ENCODE data around the gene OR6Q1.

The OR6Q1 gene

GRCh38 chr11:58023435-58023931, 7.3 kb upstream of the OR6Q1 start, which contains the start of gene OR9Q1:
OR9Q1 (plus strand) TSS chr11:58023881; CDS start chr11:58179445, 155,564 bp downstream.
- no peak within 1 kb of the TSS for H3K27ac ChIP-seq (ENCODE audit: low read depth, low read length)
- no peaks in the 10 kb centered on the region for H3K36me3 ChIP-seq (ENCODE audit: insufficient read depth, low read length)
- no peaks in the 10 kb centered on the region for H3K4me1 ChIP-seq (ENCODE audit: insufficient read depth, low read length)
- no peaks in the 10 kb centered on the region for H3K9me3 ChIP-seq (ENCODE audit: low read length)
- H3K27me3 ChIP-seq (ENCODE audit: control insufficient read depth in 1 of 2, insufficient read depth in 2 of 2, low read length in 2 of 2), result no peaks in the 10 kb centered on the region
- no peak within 1 kb of the TSS for H3K4me3 ChIP-seq (ENCODE audit: low read depth in 1 of 2, low read length in 2 of 2)
- no peak within 1 kb of the TSS for H3K9ac ChIP-seq (ENCODE audit: low read length)

GRCh38 chr11:58024601-58025091, 6.1 kb upstream of the OR6Q1 start:
- Histone ChIP-seq H3K27me3 (ENCODE audit: control insufficient read depth in 1 of 2, insufficient read depth in 2 of 2, low read length in 2 of 2) (no peaks in the 10 kb centered on the region), H3K27ac (ENCODE audit: low read depth, low read length) (no peak overlapping the region), H3K9me3 (ENCODE audit: low read length) (no peaks in the 10 kb centered on the region), H3K4me1 (ENCODE audit: insufficient read depth, low read length) (no peaks in the 10 kb centered on the region), H3K9ac (ENCODE audit: low read length) (no peak overlapping the region), H3K4me3 (ENCODE audit: low read depth in 1 of 2, low read length in 2 of 2) (no peak overlapping the region), H3K36me3 (ENCODE audit: insufficient read depth, low read length) (no peaks in the 10 kb centered on the region)

GRCh38 chr11:58027341-58027740, 3.4 kb upstream of the OR6Q1 start:
- Histone ChIP-seq H3K9me3 (ENCODE audit: low read length) (no peaks in the 10 kb centered on the region), H3K9ac (ENCODE audit: low read length) (no peak overlapping the region), H3K4me3 (ENCODE audit: low read depth in 1 of 2, low read length in 2 of 2) (no peak overlapping the region), H3K4me1 (ENCODE audit: insufficient read depth, low read length) (no peaks in the 10 kb centered on the region), H3K27ac (ENCODE audit: low read depth, low read length) (no peak overlapping the region), H3K27me3 (ENCODE audit: control insufficient read depth in 1 of 2, insufficient read depth in 2 of 2, low read length in 2 of 2) (no peaks in the 10 kb centered on the region), H3K36me3 (ENCODE audit: insufficient read depth, low read length) (no peaks in the 10 kb centered on the region)

- Histone ChIP-seq H3K9me3 (ENCODE audit: low read length) (no peaks in the 10 kb centered on the region), H3K27ac (ENCODE audit: low read depth, low read length) (no peak overlapping the region), H3K9ac (ENCODE audit: low read length) (no peak overlapping the region), H3K4me3 (ENCODE audit: low read depth in 1 of 2, low read length in 2 of 2) (no peak overlapping the region), H3K27me3 (ENCODE audit: control insufficient read depth in 1 of 2, insufficient read depth in 2 of 2, low read length in 2 of 2) (no peaks in the 10 kb centered on the region), H3K36me3 (ENCODE audit: insufficient read depth, low read length) (no peaks in the 10 kb centered on the region), H3K4me1 (ENCODE audit: insufficient read depth, low read length) (no peaks in the 10 kb centered on the region)
Observed at GRCh38 chr11:58028687-58029411, 1.9 kb upstream of the OR6Q1 start.

GRCh38 chr11:58034471-58034870, 3.7 kb downstream of the OR6Q1 start:
- Histone ChIP-seq H3K27ac (ENCODE audit: low read depth, low read length) (no peak overlapping the region), H3K27me3 (ENCODE audit: control insufficient read depth in 1 of 2, insufficient read depth in 2 of 2, low read length in 2 of 2) (no peaks in the 10 kb centered on the region), H3K9me3 (ENCODE audit: low read length) (no peaks in the 10 kb centered on the region), H3K36me3 (ENCODE audit: insufficient read depth, low read length) (no peaks in the 10 kb centered on the region), H3K4me1 (ENCODE audit: insufficient read depth, low read length) (no peaks in the 10 kb centered on the region), H3K4me3 (ENCODE audit: low read depth in 1 of 2, low read length in 2 of 2) (no peak overlapping the region), H3K9ac (ENCODE audit: low read length) (no peak overlapping the region)

- Histone ChIP-seq H3K27me3 (ENCODE audit: control insufficient read depth in 1 of 2, insufficient read depth in 2 of 2, low read length in 2 of 2) (no peaks in the 10 kb centered on the region), H3K9ac (ENCODE audit: low read length) (no peak overlapping the region), H3K36me3 (ENCODE audit: insufficient read depth, low read length) (no peaks in the 10 kb centered on the region), H3K27ac (ENCODE audit: low read depth, low read length) (no peak overlapping the region), H3K4me1 (ENCODE audit: insufficient read depth, low read length) (no peaks in the 10 kb centered on the region), H3K9me3 (ENCODE audit: low read length) (no peaks in the 10 kb centered on the region), H3K4me3 (ENCODE audit: low read depth in 1 of 2, low read length in 2 of 2) (no peak overlapping the region)
Observed at GRCh38 chr11:58039589-58039988, 8.8 kb downstream of the OR6Q1 start.

GRCh38 chr11:58043379-58043778, 12.6 kb downstream of the OR6Q1 start:
- no peak overlapping the region for H3K27ac ChIP-seq (ENCODE audit: low read depth, low read length)
- H3K27me3 ChIP-seq (ENCODE audit: control insufficient read depth in 1 of 2, insufficient read depth in 2 of 2, low read length in 2 of 2), result no peaks in the 10 kb centered on the region
- no peaks in the 10 kb centered on the region for H3K9me3 ChIP-seq (ENCODE audit: low read length)
- H3K9ac ChIP-seq (ENCODE audit: low read length), result no peak overlapping the region
- H3K4me1 ChIP-seq (ENCODE audit: insufficient read depth, low read length), result no peaks in the 10 kb centered on the region
- H3K4me3 ChIP-seq (ENCODE audit: low read depth in 1 of 2, low read length in 2 of 2), result no peak overlapping the region
- no peaks in the 10 kb centered on the region for H3K36me3 ChIP-seq (ENCODE audit: insufficient read depth, low read length)

- Histone ChIP-seq H3K4me1 (ENCODE audit: insufficient read depth, low read length) (no peaks in the 10 kb centered on the region), H3K36me3 (ENCODE audit: insufficient read depth, low read length) (no peaks in the 10 kb centered on the region), H3K4me3 (ENCODE audit: low read depth in 1 of 2, low read length in 2 of 2) (no peak overlapping the region), H3K9me3 (ENCODE audit: low read length) (no peaks in the 10 kb centered on the region), H3K9ac (ENCODE audit: low read length) (no peak overlapping the region), H3K27ac (ENCODE audit: low read depth, low read length) (no peak overlapping the region), H3K27me3 (ENCODE audit: control insufficient read depth in 1 of 2, insufficient read depth in 2 of 2, low read length in 2 of 2) (no peaks in the 10 kb centered on the region)
Observed at GRCh38 chr11:58046231-58046630, 15.5 kb downstream of the OR6Q1 start.

GRCh38 chr11:58047818-58048217, 17.1 kb downstream of the OR6Q1 start:
- no peak overlapping the region for H3K27ac ChIP-seq (ENCODE audit: low read depth, low read length)
- H3K4me3 ChIP-seq (ENCODE audit: low read depth in 1 of 2, low read length in 2 of 2), result no peak overlapping the region
- no peak overlapping the region for H3K9ac ChIP-seq (ENCODE audit: low read length)
- no peaks in the 10 kb centered on the region for H3K36me3 ChIP-seq (ENCODE audit: insufficient read depth, low read length)
- H3K4me1 ChIP-seq (ENCODE audit: insufficient read depth, low read length), result no peaks in the 10 kb centered on the region
- no peaks in the 10 kb centered on the region for H3K9me3 ChIP-seq (ENCODE audit: low read length)
- no peaks in the 10 kb centered on the region for H3K27me3 ChIP-seq (ENCODE audit: control insufficient read depth in 1 of 2, insufficient read depth in 2 of 2, low read length in 2 of 2)

- Histone ChIP-seq H3K36me3 (ENCODE audit: insufficient read depth, low read length) (no peaks in the 10 kb centered on the region), H3K4me1 (ENCODE audit: insufficient read depth, low read length) (peaks cover 13% of the 10 kb centered on the region), H3K9me3 (ENCODE audit: low read length) (no peaks in the 10 kb centered on the region), H3K9ac (ENCODE audit: low read length) (no peak overlapping the region), H3K27me3 (ENCODE audit: control insufficient read depth in 1 of 2, insufficient read depth in 2 of 2, low read length in 2 of 2) (no peaks in the 10 kb centered on the region), H3K27ac (ENCODE audit: low read depth, low read length) (no peak overlapping the region), H3K4me3 (ENCODE audit: low read depth in 1 of 2, low read length in 2 of 2) (no peak overlapping the region)
Observed at GRCh38 chr11:58055806-58056401, 25.2 kb downstream of the OR6Q1 start.

GRCh38 chr11:58057481-58057880, 26.7 kb downstream of the OR6Q1 start:
- H3K4me3 ChIP-seq (ENCODE audit: low read depth in 1 of 2, low read length in 2 of 2), result no peak overlapping the region
- H3K27ac ChIP-seq (ENCODE audit: low read depth, low read length), result no peak overlapping the region
- H3K36me3 ChIP-seq (ENCODE audit: insufficient read depth, low read length), result no peaks in the 10 kb centered on the region
- H3K9me3 ChIP-seq (ENCODE audit: low read length), result no peaks in the 10 kb centered on the region
- H3K27me3 ChIP-seq (ENCODE audit: control insufficient read depth in 1 of 2, insufficient read depth in 2 of 2, low read length in 2 of 2), result no peaks in the 10 kb centered on the region
- H3K4me1 ChIP-seq (ENCODE audit: insufficient read depth, low read length), result peaks cover 13% of the 10 kb centered on the region
- H3K9ac ChIP-seq (ENCODE audit: low read length), result no peak overlapping the region

Data from muscle layer of colon (tissue), 2 donors.